ENCODE data around the gene C2CD2. TPM values are rescaled to one million over a fixed set of nuclear protein-coding genes. Genes with fewer than 3 reads are reported as not detected.

The C2CD2 gene
- total and polyA plus RNA-seq, 2 experiments from 2014 or later = 6.4 to 13.9 TPM

DNA sequence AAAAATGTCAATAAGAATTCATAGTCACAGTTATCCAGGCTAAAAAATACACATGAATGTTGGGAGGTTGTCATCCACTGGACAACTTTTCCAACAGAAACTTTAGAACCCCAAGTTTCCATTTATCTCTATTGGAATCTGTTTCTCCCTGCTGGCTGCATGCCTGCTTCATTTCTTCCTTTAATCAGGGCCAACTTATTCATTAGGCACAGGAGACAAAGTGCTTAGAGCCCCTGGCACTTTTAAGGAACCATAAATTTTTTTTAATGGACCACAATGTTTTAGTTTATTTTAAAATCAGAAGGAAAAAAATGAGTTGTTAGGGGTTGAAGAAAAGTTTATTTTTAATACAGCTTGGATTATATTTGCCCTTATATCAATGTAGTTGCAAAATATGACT, 26.7 kb upstream of the C2CD2 start:
- H3K79me2 ChIP-seq = no peaks in the 10 kb centered on the region
- no peak overlapping the region for H3K4me3 ChIP-seq
- H3K9me3 ChIP-seq (ENCODE audit: low read depth) = no peaks in the 10 kb centered on the region
- no peak overlapping the region for H3K27ac ChIP-seq
- DNase-seq (ENCODE audit: low spot score) = no peak
- H3K36me3 ChIP-seq (replicated peaks; ENCODE audit: insufficient read depth, low read depth) = no peaks in the 10 kb centered on the region
- H3K4me2 ChIP-seq = no peak overlapping the region
- H3K9me2 ChIP-seq (replicated peaks; ENCODE audit: insufficient read depth) = no peaks in the 10 kb centered on the region
- no peaks in the 10 kb centered on the region for H3K4me1 ChIP-seq (ENCODE audit: insufficient read depth)
- H3K27me3 ChIP-seq = no peaks in the 10 kb centered on the region
- TF ChIP-seq EZH2phosphoT487 (IDR thresholded peaks at IDR 0.05; ENCODE audit: low read depth, severe bottlenecking, unreplicated experiment) (no peak), EZH2 (IDR thresholded peaks at IDR 0.05; ENCODE audit: borderline replicate concordance) (no peak)
- TF ChIP-seq, protein P1, sequence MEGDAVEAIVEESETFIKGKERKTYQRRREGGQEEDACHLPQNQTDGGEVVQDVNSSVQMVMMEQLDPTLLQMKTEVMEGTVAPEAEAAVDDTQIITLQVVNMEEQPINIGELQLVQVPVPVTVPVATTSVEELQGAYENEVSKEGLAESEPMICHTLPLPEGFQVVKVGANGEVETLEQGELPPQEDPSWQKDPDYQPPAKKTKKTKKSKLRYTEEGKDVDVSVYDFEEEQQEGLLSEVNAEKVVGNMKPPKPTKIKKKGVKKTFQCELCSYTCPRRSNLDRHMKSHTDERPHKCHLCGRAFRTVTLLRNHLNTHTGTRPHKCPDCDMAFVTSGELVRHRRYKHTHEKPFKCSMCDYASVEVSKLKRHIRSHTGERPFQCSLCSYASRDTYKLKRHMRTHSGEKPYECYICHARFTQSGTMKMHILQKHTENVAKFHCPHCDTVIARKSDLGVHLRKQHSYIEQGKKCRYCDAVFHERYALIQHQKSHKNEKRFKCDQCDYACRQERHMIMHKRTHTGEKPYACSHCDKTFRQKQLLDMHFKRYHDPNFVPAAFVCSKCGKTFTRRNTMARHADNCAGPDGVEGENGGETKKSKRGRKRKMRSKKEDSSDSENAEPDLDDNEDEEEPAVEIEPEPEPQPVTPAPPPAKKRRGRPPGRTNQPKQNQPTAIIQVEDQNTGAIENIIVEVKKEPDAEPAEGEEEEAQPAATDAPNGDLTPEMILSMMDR (IDR thresholded peaks at IDR 0.05; ENCODE audit: poor library complexity) = no peak
- no peak overlapping the region for H2AFZ ChIP-seq
- H4K20me1 ChIP-seq (ENCODE audit: insufficient read depth, poor library complexity, severe bottlenecking) = no peaks in the 10 kb centered on the region

DNA sequence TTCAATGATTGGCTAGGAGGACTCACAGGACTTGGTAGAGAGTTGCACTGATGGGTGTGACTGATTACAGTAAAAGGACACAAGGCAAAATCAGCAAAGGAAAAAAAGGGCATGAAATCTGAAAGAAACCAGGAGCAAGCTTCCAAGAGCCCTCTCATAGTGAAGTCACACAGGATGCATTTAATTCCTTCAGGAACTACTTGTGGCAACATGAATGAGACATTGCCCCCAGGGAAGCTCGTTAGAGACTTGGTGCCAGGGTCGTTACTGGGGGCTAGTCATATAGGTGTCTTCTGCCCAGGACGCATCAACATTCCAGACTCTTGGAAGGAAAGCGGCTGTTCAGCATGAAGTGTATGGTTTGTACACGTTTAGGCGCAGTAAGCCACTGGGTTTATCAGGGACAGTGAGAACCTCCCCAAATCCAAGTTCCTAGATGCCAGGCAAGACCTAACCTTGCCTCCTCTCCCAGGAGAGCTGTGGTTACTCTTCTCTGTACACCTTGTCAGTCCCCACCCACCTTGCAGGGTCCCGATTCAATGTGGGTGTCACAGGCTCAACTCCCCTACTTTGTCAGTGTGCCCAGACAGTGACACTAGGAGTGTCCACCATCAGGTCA, 26.0 kb upstream of the C2CD2 start:
- H3K4me3 ChIP-seq = no peak overlapping the region
- no peak overlapping the region for H3K4me2 ChIP-seq
- no peaks in the 10 kb centered on the region for H3K9me2 ChIP-seq (replicated peaks; ENCODE audit: insufficient read depth)
- TF ChIP-seq, protein P1 (IDR thresholded peaks at IDR 0.05; ENCODE audit: poor library complexity) = no peak
- TF ChIP-seq EZH2phosphoT487 (IDR thresholded peaks at IDR 0.05; ENCODE audit: low read depth, severe bottlenecking, unreplicated experiment) = no peak
- TF ChIP-seq EZH2 (IDR thresholded peaks at IDR 0.05; ENCODE audit: borderline replicate concordance) = no peak
- H3K9me3 ChIP-seq (ENCODE audit: low read depth) = no peaks in the 10 kb centered on the region
- H4K20me1 ChIP-seq (ENCODE audit: insufficient read depth, poor library complexity, severe bottlenecking) = no peaks in the 10 kb centered on the region
- no peaks in the 10 kb centered on the region for H3K27me3 ChIP-seq
- H2AFZ ChIP-seq = no peak overlapping the region
- no peaks in the 10 kb centered on the region for H3K36me3 ChIP-seq (replicated peaks; ENCODE audit: insufficient read depth, low read depth)
- no peaks in the 10 kb centered on the region for H3K4me1 ChIP-seq (ENCODE audit: insufficient read depth)
- 90% methylated on average over 7 of the region's 7 CpGs for WGBS (ENCODE audit: low lambda C conversion rate, missing lambda C conversion rate)
- DNase-seq (ENCODE audit: low spot score) = no peak
- no peaks in the 10 kb centered on the region for H3K79me2 ChIP-seq
- no peak overlapping the region for H3K27ac ChIP-seq

DNA sequence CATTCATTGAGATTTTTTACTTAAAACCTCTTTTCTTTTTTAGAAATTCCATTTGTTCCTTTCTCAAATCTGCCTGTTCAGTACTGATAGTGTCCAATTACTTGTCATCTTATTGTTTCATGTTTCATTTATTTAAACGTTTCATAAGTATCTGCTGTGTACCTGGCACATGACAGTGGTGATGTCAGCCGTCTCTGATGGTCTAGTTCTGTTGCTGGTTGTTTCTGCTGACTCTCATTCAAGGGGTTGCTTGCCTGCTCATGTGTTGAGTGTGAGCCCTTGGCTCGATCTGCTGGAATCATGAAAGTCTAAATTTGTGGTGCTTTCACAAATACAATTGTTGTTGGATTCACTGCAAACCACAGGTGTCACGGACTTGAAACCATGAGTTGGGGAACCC, 25.5 kb upstream of the C2CD2 start:
- H3K9me2 ChIP-seq (replicated peaks; ENCODE audit: insufficient read depth) = no peaks in the 10 kb centered on the region
- no peaks in the 10 kb centered on the region for H3K79me2 ChIP-seq
- H2AFZ ChIP-seq = no peak overlapping the region
- no peaks in the 10 kb centered on the region for H3K9me3 ChIP-seq (ENCODE audit: low read depth)
- H3K36me3 ChIP-seq (replicated peaks; ENCODE audit: insufficient read depth, low read depth) = no peaks in the 10 kb centered on the region
- WGBS (ENCODE audit: low lambda C conversion rate, missing lambda C conversion rate) = 63% methylated on average over 4 of the region's 4 CpGs
- no peaks in the 10 kb centered on the region for H3K27me3 ChIP-seq
- DNase-seq (ENCODE audit: low spot score) = no peak
- no peaks in the 10 kb centered on the region for H3K4me1 ChIP-seq (ENCODE audit: insufficient read depth)
- no peak for TF ChIP-seq EZH2phosphoT487 (IDR thresholded peaks at IDR 0.05; ENCODE audit: low read depth, severe bottlenecking, unreplicated experiment)
- TF ChIP-seq, protein P1 (IDR thresholded peaks at IDR 0.05; ENCODE audit: poor library complexity) = no peak
- no peak for TF ChIP-seq EZH2 (IDR thresholded peaks at IDR 0.05; ENCODE audit: borderline replicate concordance)
- no peak overlapping the region for H3K4me2 ChIP-seq
- no peak overlapping the region for H3K27ac ChIP-seq
- no peaks in the 10 kb centered on the region for H4K20me1 ChIP-seq (ENCODE audit: insufficient read depth, poor library complexity, severe bottlenecking)
- no peak overlapping the region for H3K4me3 ChIP-seq
